GM12892 (cell line): ENCODE data around the gene CACNA1C.

ENCODE experiments used
- DNase-seq: peaks from one replicate; pipeline ENCODE4 v3.0.0; 2011; ENCODE audit not compliant: insufficient read length
- FAIRE-seq: peaks from 2 replicates; lab custom pipeline; 2011; peaks lifted over from hg19 to GRCh38; lab: Jason Lieb, UNC
- POLR2A ChIP-seq: IDR thresholded peaks from 2 replicates; pipeline ENCODE4 v1.6.1; 2011; ENCODE audit warnings: low read depth, low read length, control low read depth
- POLR2AphosphoS5 ChIP-seq: IDR thresholded peaks from 2 replicates; pipeline ENCODE4 v1.6.1; 2011; ENCODE audit warnings: low read depth, low read length, control low read depth
- TAF1 ChIP-seq: IDR thresholded peaks from 2 replicates; pipeline ENCODE4 v1.6.1; 2011; ENCODE audit warnings: low read depth, mild to moderate bottlenecking, control low read depth, low read length, borderline replicate concordance

Gene CACNA1C

DNA sequence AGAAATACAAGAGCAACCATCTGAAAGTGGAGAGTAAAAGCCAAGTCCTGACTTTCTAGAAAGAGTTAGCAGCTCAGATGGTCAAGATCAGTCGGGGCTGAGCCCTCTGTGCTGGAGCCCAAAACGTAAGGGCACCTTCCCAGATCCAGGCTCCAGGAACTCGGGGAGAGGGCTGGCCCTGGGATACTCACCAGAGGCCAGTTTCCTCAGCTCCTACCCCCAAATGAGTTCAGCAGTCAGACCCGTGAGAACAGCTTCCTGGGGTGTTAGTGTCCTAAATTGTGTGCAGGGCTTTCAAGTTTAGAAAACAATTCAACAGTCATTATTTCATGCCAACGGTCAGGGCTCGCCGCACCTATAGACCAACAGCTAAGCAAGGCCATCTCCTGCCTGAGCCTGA, 594.4 kb downstream of the CACNA1C start:
- no peak for TF ChIP-seq POLR2A
- no peak for FAIRE-seq
- DNase-seq: no peak

DNA sequence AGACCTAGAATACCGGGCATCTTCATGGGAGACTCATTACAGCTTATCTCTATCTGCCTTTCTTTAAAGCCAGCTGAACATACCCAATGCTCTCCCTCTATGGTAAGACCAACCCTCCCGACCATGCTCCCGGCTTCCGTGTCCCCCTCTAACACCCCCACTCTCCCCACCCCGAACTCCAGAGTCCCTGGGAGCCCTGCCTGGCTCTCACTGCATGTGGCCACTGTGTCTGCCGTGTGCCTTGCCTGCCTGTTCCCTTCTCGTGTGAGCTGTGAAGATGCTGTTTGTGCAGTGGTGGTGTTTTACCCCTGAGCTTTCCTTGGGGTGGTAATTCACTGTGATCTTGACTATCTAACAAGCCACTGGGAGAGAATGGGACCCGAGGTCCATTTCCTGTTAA, 595.6 kb downstream of the CACNA1C start:
- no peak for DNase-seq
- no peak for FAIRE-seq
- TF ChIP-seq TAF1 (no peak), POLR2AphosphoS5 (no peak), POLR2A (no peak)

DNA sequence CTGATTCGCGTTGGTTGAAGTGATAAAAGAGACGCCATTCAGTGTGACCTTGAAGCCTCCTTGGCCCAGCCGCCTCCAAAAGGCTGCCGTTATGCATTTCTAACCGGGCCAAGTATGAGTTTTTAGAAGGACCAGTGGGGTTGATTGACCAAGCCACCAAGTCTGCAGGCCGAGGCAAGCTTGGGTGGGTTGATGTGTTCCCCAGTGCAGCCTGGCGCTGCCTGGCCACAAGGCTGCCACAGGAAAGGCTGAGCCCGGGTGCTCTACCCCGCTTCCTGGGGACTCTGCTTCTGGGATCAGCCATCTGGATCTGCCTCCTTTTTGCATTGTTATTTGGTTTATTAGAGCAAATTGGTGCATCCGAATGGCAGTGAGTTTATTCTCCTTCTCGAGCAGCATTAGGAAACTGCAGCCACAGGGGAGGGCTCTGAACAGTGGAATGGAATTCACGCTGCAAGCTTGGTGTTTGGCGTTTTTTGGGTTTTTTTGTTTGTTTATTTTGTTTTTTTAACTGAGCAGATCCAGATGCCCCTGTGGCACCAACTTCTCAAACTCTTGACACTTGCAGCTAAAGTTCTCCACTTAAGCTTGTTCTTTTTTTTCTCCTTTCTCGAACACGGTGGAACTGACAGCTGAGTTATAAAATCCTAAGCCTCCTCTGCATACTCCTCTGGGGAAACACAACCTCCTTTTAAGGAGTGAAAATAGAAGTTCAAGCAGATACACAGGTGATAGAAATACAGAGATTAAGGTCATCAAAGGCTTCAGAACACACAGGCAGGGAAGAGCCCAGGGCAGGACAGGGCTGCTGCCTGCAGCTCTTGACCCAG, 596.6 kb downstream of the CACNA1C start:
- DNase-seq (no peak), FAIRE-seq (no peak)
- TF ChIP-seq POLR2AphosphoS5 (no peak), POLR2A (no peak), TAF1 (no peak)

DNA sequence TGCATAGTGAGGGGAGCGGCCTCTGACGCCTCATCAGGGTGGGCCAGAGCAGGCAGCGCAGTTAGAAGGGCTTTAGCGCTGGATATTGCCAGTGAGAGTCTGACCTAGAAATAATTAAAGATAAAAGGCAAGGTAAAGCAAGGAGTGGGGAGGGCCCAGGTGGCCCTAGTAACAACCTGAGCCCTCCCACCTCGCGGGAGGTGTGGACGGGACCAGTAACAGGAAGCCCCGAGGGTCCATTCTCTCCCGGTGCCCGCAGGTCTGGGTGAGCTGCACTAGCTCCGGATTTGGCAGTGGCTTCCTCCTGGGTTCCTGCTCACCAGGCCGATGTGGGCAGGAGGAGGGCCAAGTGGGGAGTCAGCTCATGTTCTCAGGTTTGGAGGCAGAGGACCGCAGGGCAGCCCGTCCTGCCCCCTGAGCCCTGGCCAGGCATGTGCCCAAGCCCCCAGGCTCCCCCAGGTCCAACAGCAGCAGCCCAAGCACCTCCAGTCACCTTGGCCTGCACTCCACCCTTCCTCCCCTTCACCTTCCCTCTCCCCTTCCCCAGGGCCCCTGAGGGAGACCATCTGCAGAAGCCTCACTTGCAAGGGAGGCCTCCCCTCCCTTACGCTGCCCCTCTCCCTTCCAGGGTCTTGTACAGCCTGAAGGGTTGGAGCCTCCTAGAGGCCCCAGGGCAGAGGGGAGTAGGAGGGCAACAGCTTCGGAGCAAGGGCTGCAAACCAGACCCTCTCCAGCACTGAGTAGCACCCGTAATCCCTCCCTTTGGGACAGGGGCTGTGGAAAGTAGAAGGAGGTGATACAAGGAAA, 597.7 kb downstream of the CACNA1C start:
- DNase-seq (no peak), FAIRE-seq (no peak)
- TF ChIP-seq POLR2AphosphoS5 (no peak), POLR2A (no peak), TAF1 (no peak)

DNA sequence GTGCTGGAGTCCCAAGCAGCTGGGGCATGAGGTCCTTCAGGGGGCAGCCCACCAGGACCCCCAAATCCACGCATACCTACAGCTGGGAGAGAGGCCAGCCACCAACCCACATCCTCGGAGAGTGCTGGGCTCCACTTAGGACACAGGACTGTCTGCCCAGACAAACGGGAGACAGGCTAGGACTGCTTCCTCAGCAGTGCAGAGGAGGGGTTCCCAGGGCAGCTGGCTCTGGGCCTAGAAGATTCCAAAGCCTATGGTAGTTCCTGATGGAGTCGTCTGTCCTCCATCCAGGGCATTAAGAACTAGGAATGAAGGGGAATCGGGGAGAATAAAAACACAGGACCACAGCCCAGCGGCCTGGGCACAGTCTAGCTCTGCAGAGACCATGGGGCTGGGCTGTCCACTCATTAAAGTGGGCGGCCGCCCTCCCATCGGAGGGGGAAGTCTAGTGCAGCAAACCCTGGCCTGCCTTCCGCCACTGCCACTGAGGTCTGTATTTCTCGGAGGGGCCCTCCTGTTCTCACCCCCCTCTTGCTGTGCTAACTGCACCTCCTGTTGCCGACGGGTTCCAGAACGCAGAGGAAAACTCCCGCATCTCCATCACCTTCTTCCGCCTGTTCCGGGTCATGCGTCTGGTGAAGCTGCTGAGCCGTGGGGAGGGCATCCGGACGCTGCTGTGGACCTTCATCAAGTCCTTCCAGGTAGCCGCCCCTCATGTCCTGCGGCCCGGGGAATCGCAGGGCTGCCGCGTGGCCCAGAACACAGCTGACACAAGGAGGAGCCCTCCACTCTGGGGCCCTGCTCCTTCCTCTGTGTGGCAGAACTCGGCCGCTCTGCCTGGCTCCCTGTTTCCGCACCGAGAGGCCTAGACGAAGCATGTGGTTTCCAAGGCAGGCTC, 598.5 kb downstream of the CACNA1C start:
- no peak for DNase-seq
- no peak for FAIRE-seq
- no peak for TF ChIP-seq POLR2A
- TF ChIP-seq TAF1: no peak
- TF ChIP-seq POLR2AphosphoS5: no peak

DNA sequence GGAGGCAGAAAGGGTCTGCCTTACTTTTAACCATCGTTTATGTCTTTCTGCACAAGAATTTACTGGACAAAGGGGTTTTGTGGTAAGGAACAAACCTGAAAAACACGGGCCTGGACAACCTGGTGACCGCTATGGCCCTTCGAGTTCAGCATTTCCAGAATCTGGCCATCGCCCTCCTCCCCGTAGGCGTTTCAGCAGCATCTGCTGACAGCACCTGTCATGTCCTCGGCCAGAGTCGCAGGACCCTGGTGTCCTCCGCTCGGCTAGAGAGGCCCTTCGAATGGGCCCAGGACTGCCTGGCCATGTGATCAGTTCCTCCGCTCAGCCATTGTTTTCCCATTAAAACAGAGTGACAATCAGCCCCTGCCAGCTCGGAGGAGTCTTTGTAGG, 599.2 kb downstream of the CACNA1C start:
- FAIRE-seq (no peak), DNase-seq (no peak)
- TF ChIP-seq TAF1 (no peak), POLR2A (no peak), POLR2AphosphoS5 (no peak)

DNA sequence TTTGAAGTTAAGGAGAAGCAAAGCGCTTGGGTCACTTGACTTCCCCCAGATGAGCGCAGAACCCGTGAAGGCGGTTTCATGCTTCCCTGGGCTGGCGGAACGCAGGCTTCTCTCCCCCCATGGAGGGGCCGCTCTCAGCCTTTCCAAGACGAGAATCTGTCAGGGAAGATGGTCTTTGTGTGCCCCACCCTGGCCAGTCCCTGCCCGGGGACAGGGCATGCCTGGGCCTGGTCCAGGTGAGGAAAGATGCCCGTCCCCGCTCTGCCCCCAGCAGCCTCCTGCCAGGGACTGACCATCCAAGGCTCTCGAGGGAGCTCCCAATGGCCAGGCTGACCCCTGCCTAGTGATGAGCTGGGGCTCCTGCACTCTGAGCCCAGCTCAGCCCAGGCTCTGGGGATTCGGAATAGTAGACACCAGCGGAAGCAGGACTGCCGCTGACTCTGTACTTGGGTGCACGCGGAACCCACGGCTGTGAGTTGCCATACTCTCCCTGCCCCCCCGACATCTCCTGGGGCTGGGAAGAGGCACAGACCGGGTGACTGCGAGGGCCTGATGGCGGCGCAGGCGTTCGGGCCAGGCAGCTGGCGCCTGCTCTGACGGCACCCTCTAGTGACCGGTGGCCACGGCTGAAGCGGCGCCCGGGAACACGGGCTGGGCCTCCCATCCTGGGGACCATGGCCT, 599.8 kb downstream of the CACNA1C start:
- no peak for FAIRE-seq
- no peak for DNase-seq
- TF ChIP-seq POLR2AphosphoS5: no peak
- no peak for TF ChIP-seq TAF1
- no peak for TF ChIP-seq POLR2A

DNA sequence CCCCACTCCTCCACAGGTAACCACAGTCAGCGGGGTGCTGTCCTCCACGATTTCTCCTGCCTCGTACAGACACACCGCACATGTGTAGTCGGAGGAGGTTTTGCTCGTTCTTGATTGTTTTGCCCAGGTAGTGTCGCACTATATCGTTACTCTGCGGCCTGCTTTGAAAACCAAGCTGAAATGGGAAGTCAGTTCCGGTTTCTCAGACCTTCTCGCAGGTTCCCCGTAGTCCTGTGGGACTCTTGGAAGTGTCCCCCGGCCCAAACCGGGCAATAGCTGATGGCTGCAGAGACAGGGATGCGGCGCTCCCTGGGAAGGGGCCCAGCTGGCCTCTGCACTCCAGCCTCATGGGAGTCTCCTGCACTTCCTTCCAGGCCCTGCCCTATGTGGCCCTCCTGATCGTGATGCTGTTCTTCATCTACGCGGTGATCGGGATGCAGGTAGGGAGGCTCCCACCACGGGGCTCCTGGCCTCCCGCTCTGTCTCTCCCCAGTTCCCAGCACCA, 600.7 kb downstream of the CACNA1C start:
- FAIRE-seq (no peak), DNase-seq (no peak)
- no peak for TF ChIP-seq TAF1

DNA sequence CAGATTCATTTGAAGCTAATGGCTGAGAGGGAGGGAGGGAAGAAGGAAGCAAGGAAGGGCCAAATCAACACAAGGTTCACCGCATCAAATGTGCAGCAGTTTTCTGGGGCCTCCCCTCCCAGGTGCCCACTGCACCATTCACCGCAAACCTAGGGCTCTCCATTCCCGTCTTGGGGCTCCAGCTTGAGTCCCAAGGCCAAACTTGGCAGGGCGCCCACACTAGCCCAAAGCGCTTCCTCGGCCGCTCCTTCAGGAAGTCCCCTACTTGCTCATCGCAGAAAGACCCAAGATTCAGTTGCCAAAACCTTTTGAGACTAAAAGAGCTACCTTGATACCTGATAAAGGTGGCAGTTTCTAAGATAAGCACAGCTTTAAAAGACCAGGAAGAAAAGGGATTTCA, 601.5 kb downstream of the CACNA1C start:
- DNase-seq (no peak), FAIRE-seq (no peak)
- TF ChIP-seq TAF1: no peak
- no peak for TF ChIP-seq POLR2AphosphoS5
- no peak for TF ChIP-seq POLR2A

DNA sequence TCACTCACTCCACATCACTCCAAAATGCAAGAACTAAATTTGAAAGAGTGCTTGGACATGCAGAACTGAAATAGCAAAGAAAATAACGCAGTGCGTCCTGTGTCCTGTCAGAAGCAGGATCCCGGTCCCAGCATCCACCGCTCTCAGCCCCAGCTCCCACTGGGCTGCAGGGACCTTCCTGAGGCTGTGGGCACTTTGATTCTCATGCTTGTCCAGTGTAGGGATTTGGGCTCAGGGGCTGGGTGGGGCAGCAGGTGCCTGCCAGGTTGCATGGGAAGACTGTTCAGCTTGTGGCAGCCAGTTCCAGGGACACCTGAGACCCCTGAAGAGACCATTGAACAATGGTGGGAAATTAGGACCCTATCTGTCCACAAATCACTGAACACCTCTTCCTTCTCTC, 602.0 kb downstream of the CACNA1C start:
- DNase-seq: no peak
- no peak for FAIRE-seq

DNA sequence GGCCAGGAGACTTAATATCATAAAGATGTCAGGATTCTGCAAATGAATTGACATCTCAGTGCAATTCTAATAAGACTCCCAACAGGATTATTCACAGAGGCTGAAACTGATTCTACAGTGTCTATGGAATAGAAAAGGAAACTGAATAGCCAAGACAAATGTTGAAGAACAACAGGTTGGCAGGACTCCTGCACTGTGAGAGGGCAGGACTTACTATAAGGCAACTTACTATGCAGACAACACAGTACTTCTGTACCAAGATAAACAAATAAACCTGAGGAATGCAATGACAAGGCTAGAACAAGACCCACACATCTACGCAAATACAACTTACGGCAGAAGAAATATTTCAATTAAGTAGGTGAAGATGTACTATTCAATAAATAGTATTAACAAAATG, 609.7 kb downstream of the CACNA1C start:
- DNase-seq: no peak
- TF ChIP-seq POLR2AphosphoS5: no peak
- no peak for TF ChIP-seq TAF1
- TF ChIP-seq POLR2A: no peak
- no peak for FAIRE-seq

More for the DNA sequence above, 602.0 kb downstream of the CACNA1C start:
- TF ChIP-seq POLR2AphosphoS5: no peak
